22Rv1 (cell line): ENCODE data around the gene IL10RB.

Experiments used
- H3K27ac ChIP-seq: fragments of 450-650 bp; 2 replicates; pipeline ENCODE4 v1.5.1; 2017
- ZFX ChIP-seq: fragments of 450-650 bp; IDR thresholded peaks from 2 replicates; pipeline ENCODE4 v1.6.1; 2017; ENCODE audit warnings: antibody characterized with exemption, borderline replicate concordance
- TF ChIP-seq, protein P1 (sequence below): fragments of 450-650 bp; IDR thresholded peaks from 2 replicates; pipeline ENCODE4 v1.5.1; 2017; ENCODE audit warnings: mild to moderate bottlenecking

IL10RB gene

GRCh38 chr21:33327326-33327725 is 61.2 kb downstream of the IL10RB start:
- TF ChIP-seq, protein P1, sequence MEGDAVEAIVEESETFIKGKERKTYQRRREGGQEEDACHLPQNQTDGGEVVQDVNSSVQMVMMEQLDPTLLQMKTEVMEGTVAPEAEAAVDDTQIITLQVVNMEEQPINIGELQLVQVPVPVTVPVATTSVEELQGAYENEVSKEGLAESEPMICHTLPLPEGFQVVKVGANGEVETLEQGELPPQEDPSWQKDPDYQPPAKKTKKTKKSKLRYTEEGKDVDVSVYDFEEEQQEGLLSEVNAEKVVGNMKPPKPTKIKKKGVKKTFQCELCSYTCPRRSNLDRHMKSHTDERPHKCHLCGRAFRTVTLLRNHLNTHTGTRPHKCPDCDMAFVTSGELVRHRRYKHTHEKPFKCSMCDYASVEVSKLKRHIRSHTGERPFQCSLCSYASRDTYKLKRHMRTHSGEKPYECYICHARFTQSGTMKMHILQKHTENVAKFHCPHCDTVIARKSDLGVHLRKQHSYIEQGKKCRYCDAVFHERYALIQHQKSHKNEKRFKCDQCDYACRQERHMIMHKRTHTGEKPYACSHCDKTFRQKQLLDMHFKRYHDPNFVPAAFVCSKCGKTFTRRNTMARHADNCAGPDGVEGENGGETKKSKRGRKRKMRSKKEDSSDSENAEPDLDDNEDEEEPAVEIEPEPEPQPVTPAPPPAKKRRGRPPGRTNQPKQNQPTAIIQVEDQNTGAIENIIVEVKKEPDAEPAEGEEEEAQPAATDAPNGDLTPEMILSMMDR: no peak
- TF ChIP-seq ZFX: no peak
- H3K27ac ChIP-seq: no peak overlapping the region

GRCh38 chr21:33327792-33328433 is 61.7 kb downstream of the IL10RB start:
- TF ChIP-seq ZFX: no peak
- TF ChIP-seq, protein P1: no peak
- H3K27ac ChIP-seq: no peak overlapping the region

DNA sequence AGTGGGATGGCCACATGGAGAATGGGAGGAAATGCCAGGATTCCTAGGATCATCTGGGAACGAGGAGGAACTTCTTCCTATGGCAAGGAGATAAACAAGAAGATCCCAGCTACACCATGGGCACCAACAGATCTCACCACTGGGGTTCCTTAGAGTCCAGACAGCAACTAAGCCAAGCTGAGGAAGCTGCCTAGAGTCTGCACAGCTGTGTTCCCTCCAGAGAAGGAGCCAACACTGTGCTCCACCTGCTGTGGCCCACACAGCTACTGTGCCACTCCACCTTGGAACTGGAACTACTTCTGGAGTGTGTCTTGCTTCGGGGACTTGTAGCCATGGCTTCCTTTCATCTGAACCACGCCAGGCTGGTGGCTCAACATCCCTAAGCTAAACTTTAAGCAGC is 64.6 kb downstream of the IL10RB start:
- no peak overlapping the region for H3K27ac ChIP-seq

GRCh38 chr21:33332143-33332542 is 66.0 kb downstream of the IL10RB start:
- TF ChIP-seq ZFX: no peak
- TF ChIP-seq, protein P1: no peak
- H3K27ac ChIP-seq: no peak overlapping the region

More for the DNA sequence above, 64.6 kb downstream of the IL10RB start:
- no peak for TF ChIP-seq ZFX
- TF ChIP-seq, protein P1: no peak

GRCh38 chr21:33334191-33334590 is 68.0 kb downstream of the IL10RB start:
- no peak overlapping the region for H3K27ac ChIP-seq
- TF ChIP-seq ZFX: no peak
- TF ChIP-seq, protein P1: no peak

- no peak for TF ChIP-seq ZFX
- TF ChIP-seq, protein P1: no peak
Measured at GRCh38 chr21:33334824-33335223, 68.7 kb downstream of the IL10RB start.

GRCh38 chr21:33339135-33339534 is 73.0 kb downstream of the IL10RB start:
- no peak overlapping the region for H3K27ac ChIP-seq

More at GRCh38 chr21:33334824-33335223, 68.7 kb downstream of the IL10RB start:
- H3K27ac ChIP-seq: no peak overlapping the region

More at GRCh38 chr21:33339135-33339534, 73.0 kb downstream of the IL10RB start:
- TF ChIP-seq ZFX: no peak
- TF ChIP-seq, protein P1: no peak
